ENCODE results near the gene SHC4. TPM values are rescaled to one million over a fixed set of nuclear protein-coding genes. Genes with fewer than 3 reads are reported as not detected.

The SHC4 gene
- total RNA-seq, 1 experiment from 2014 or later: not detected

DNA sequence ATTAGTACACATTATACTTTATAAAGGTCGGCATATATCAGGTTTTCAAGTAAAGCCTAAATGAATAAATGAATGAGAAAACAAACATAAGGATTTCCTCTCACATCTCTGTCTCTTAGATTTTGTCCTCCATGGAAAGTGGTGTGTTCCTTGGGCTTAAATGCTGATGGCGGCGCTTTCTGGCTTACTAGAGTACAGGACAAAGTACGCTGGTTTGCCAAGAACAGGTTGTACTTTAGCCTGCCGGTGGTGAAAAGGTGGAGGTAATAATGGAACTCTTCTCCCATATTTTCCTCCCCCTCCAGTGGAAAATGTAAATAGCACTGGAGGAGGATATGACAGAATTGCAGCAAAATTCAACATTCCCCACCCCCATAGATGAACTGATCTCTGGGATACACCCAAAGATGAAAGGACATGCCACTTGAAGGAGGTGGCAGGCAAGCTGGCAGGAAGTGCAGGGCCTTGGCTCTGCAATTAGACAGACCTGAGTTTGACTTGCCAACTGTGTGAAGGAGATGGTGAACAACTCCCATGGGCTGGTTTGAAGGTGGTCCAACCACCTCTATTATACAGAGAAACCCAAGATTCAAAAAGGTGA, 182.1 kb downstream of the SHC4 start:
- no TSS peak for BruUV-seq (replicated peaks)
- no peaks in the 10 kb centered on the region for H3K9me3 Mint-ChIP-seq (ENCODE audit: unreplicated experiment)
- Histone ChIP-seq H3K36me3 (ENCODE audit: control insufficient read depth, insufficient read depth, low read length) (no peaks in the 10 kb centered on the region), H3K4me1 (no peaks in the 10 kb centered on the region), H3K9me3 (no peaks in the 10 kb centered on the region), H3K27me3 (replicated peaks; ENCODE audit: control insufficient read depth, insufficient read depth, low read length) (no peaks in the 10 kb centered on the region), H3K4me3 (ENCODE audit: low read depth, low read length) (no peak overlapping the region)
- CTCF ChIA-PET: no interaction called here
- intact Hi-C loops (cut with micrococcal nuclease; ENCODE audit: unreplicated experiment): no loop called here
- no peaks in the 10 kb centered on the region for H3K27me3 Mint-ChIP-seq (ENCODE audit: insufficient read depth, unreplicated experiment)
- POLR2A ChIA-PET: no interaction called here
- peaks cover 4% of the 10 kb centered on the region for H3K36me3 Mint-ChIP-seq (ENCODE audit: insufficient read depth, unreplicated experiment)
- no peak overlapping the region for H3K4me3 Mint-ChIP-seq (ENCODE audit: unreplicated experiment)
- DNase-seq: no peak
- no peaks in the 10 kb centered on the region for H3K4me1 Mint-ChIP-seq (ENCODE audit: low read depth, unreplicated experiment)
- TF ChIP-seq CTCF (IDR thresholded peaks at IDR 0.05; ENCODE audit: insufficient read depth in 1 of 2, low read depth in 1 of 2, low read length in 1 of 2, severe bottlenecking in 1 of 2, unreplicated experiment in 1 of 2): no peak
- no peak overlapping the region for H3K27ac Mint-ChIP-seq (ENCODE audit: unreplicated experiment)

DNA sequence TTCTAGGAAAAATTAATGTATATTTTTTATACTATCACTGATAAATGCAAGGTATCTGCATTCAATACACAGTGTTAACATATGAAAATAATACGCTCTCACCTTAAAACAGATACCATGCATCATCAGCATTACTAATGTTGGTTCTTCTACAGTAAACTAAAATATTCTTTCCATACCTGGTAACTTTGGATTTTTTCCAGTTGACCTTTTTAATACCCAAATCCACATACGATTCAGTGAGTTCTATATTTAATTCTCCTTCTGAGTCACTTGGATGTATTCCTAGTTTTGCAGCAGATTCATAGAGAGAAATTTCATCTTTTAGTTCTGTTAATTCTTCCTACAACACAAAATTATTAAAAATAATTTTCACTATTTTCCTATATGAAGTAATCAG, 182.7 kb downstream of the SHC4 start:
- ChIA-PET CTCF (no interaction called here), POLR2A (no interaction called here)
- Mint-ChIP-seq H3K4me1 (ENCODE audit: low read depth, unreplicated experiment) (no peaks in the 10 kb centered on the region), H3K36me3 (ENCODE audit: insufficient read depth, unreplicated experiment) (peaks cover 4% of the 10 kb centered on the region), H3K9me3 (ENCODE audit: unreplicated experiment) (no peaks in the 10 kb centered on the region), H3K27ac (ENCODE audit: unreplicated experiment) (no peak overlapping the region), H3K4me3 (ENCODE audit: unreplicated experiment) (no peak overlapping the region), H3K27me3 (ENCODE audit: insufficient read depth, unreplicated experiment) (no peaks in the 10 kb centered on the region)
- no peak for DNase-seq
- intact Hi-C loops (cut with micrococcal nuclease; ENCODE audit: unreplicated experiment): no loop called here
- no peak for TF ChIP-seq CTCF (IDR thresholded peaks at IDR 0.05; ENCODE audit: insufficient read depth in 1 of 2, low read depth in 1 of 2, low read length in 1 of 2, severe bottlenecking in 1 of 2, unreplicated experiment in 1 of 2)
- Histone ChIP-seq H3K36me3 (ENCODE audit: control insufficient read depth, insufficient read depth, low read length) (no peaks in the 10 kb centered on the region), H3K27me3 (replicated peaks; ENCODE audit: control insufficient read depth, insufficient read depth, low read length) (no peaks in the 10 kb centered on the region), H3K4me3 (ENCODE audit: low read depth, low read length) (no peak overlapping the region), H3K9me3 (no peaks in the 10 kb centered on the region), H3K4me1 (no peaks in the 10 kb centered on the region)
- no TSS peak for BruUV-seq (replicated peaks)

DNA sequence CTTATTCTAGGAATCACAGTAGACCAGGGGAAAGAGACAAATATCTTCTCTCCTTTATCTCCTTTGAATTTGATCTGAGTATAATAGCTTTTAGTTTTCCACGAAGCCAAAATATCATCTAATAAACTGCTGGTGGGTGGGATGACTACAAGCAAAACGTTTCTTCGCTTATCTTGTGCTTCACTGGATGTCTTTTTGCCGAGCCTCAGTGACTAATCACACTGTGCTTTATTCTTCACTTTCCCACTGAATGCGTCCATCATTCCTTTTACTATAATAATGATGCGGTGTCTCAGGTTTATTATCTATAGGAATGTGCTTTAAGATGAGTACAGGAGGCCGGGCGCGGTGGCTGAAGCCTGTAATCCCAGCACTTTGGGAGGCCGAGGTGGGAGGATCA, 185.4 kb downstream of the SHC4 start:
- no peak overlapping the region for H3K4me3 ChIP-seq (ENCODE audit: low read depth, low read length)
- CTCF ChIA-PET: no interaction called here
- Mint-ChIP-seq H3K4me1 (ENCODE audit: low read depth, unreplicated experiment) (no peaks in the 10 kb centered on the region), H3K4me3 (ENCODE audit: unreplicated experiment) (no peak overlapping the region), H3K27me3 (ENCODE audit: insufficient read depth, unreplicated experiment) (no peaks in the 10 kb centered on the region), H3K36me3 (ENCODE audit: insufficient read depth, unreplicated experiment) (peaks cover 6% of the 10 kb centered on the region), H3K27ac (ENCODE audit: unreplicated experiment) (no peak overlapping the region), H3K9me3 (ENCODE audit: unreplicated experiment) (no peaks in the 10 kb centered on the region)
- BruUV-seq (replicated peaks): no TSS peak
- H3K4me1 ChIP-seq: no peaks in the 10 kb centered on the region
- POLR2A ChIA-PET: no interaction called here
- no peak for DNase-seq
- H3K27me3 ChIP-seq (replicated peaks; ENCODE audit: control insufficient read depth, insufficient read depth, low read length): no peaks in the 10 kb centered on the region
- H3K9me3 ChIP-seq: no peaks in the 10 kb centered on the region
- intact Hi-C loops (cut with micrococcal nuclease; ENCODE audit: unreplicated experiment): no loop called here
- no peak for TF ChIP-seq CTCF (IDR thresholded peaks at IDR 0.05; ENCODE audit: insufficient read depth in 1 of 2, low read depth in 1 of 2, low read length in 1 of 2, severe bottlenecking in 1 of 2, unreplicated experiment in 1 of 2)
- H3K36me3 ChIP-seq (ENCODE audit: control insufficient read depth, insufficient read depth, low read length): no peaks in the 10 kb centered on the region
